Measurements from ENCODE around the gene PPP1R18. TPM values are rescaled to one million over a fixed set of nuclear protein-coding genes. Genes with fewer than 3 reads are reported as not detected.

The PPP1R18 gene
- total RNA-seq, 1 experiment from 2014 or later = 33.6 TPM

DNA sequence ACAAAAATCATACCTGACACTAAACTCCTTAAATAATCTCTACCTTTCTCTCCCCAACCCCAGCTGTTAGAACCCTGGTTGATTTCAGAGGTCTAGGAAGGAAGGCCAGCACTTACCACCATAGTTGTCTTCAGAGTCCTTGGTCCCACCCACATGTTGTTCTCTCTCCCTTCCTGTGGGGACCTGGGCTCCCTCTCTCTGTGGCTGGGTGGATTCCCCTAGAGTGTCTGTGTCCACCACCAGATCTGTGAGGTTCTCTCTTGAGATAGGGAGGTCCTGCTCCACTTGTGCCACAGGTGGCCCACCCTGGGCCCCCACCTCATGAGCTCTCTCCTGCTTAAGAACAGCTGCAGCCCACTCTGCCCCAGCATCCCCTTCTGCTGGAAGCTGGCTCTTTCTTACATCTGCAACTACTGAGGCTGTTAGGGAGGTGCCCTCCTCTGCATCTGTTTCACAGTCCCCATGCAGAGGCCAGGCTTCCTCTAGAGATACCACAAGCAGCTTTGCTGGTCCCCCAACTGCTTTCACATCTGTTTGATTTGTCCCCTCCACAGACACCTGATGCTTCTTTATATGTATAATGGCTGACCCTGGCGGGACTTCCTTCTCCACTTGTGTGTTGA, 25.4 kb upstream of the PPP1R18 start (continued):
- no peak for TF ChIP-seq REST (IDR thresholded peaks at IDR 0.05; ENCODE audit: low read depth)
- no peak for TF ChIP-seq EZH2 (IDR thresholded peaks at IDR 0.05)
- TF ChIP-seq JUND (IDR thresholded peaks at IDR 0.05) = no peak
- no peak for TF ChIP-seq EGR1 (IDR thresholded peaks at IDR 0.05; ENCODE audit: low read depth)
- no peak for TF ChIP-seq EZH2phosphoT487 (IDR thresholded peaks at IDR 0.05; ENCODE audit: borderline replicate concordance)
- TF ChIP-seq ELF1 (IDR thresholded peaks at IDR 0.05; ENCODE audit: borderline replicate concordance, low read depth) = no peak
- TF ChIP-seq ZNF274 (IDR thresholded peaks at IDR 0.05; ENCODE audit: low read depth, low read length) = no peak
- no peak for TF ChIP-seq CEBPB (IDR thresholded peaks at IDR 0.05; ENCODE audit: low read depth)

DNA sequence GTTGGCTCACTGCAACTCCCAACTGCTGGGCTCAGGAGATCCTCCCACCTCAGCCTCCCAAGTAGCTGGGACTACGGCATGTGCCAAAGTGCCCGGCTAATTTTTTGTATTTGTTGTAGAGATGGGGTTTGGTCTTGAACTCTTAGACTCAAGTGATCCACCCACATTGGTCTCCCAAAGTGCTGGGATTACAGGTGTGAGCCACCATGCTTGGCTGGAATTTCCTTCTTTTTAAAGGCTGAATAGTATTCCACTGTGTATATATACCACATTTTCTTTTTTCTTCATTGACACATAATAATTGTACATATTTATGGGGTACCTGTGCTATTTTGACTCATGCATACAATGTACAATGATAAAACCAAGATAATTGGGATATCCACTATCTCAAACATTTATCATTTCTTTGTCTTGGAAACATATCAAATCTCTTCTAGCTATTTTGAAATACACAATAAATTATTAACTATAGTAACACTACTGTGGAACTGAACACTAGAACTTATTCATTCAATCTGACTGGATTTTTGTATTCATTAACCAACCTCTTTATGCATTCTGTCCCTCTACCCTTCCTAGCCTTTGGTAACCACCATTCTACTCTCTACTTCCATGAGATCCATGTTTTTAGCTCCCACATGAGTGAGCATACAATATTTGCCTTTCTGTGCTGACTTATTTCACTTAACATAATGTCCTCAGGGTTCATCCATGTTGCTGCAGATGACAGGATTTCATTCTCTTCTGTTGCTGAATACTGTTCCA, 22.8 kb upstream of the PPP1R18 start:
- H3K4me3 ChIP-seq (replicated peaks in 1 of 2; ENCODE audit: low read depth in 1 of 2, low read length in 2 of 2) = no peak overlapping the region
- no peak for TF ChIP-seq EZH2 (IDR thresholded peaks at IDR 0.05)
- TF ChIP-seq SP1 (IDR thresholded peaks at IDR 0.05; ENCODE audit: low read depth) = no peak
- TF ChIP-seq CTCF (IDR thresholded peaks at IDR 0.05 in 2 of 3, conservative IDR thresholded peaks at IDR 0.05 in 1 of 3; ENCODE audit: borderline replicate concordance in 1 of 3, insufficient read depth in 1 of 3, low read depth in 2 of 3, low read length in 2 of 3) = no peak
- TF ChIP-seq CBX3 (IDR thresholded peaks at IDR 0.05; ENCODE audit: low read depth) = no peak
- TF ChIP-seq ATF3 (IDR thresholded peaks at IDR 0.05) = no peak
- no peak for TF ChIP-seq ZNF274 (IDR thresholded peaks at IDR 0.05; ENCODE audit: low read depth, low read length)
- TF ChIP-seq RAD21 (IDR thresholded peaks at IDR 0.05; ENCODE audit: low read depth) = no peak
- TF ChIP-seq ZFX (IDR thresholded peaks at IDR 0.05) = no peak
- no peak for TF ChIP-seq FOSL1 (IDR thresholded peaks at IDR 0.05; ENCODE audit: low read depth)
- no peak for TF ChIP-seq POLR2AphosphoS5 (IDR thresholded peaks at IDR 0.05; ENCODE audit: low read depth, low read length)
- no peak for TF ChIP-seq ZBTB33 (IDR thresholded peaks at IDR 0.05; ENCODE audit: extremely low read depth, insufficient replicate concordance, low read length)
- no peaks in the 10 kb centered on the region for H4K20me1 ChIP-seq (ENCODE audit: insufficient read depth)
- ChIA-PET RAD21 (ENCODE audit: low non-redundant PET in 1 of 2, low total read pairs in 2 of 2, uncharacterized antibody in 2 of 2, unreplicated experiment in 2 of 2) (no interaction called here), CTCF (no interaction called here), POLR2A (interaction anchor here (1.0 kb wide), 1 partner anchor 19 kb away, joined by 3 read pairs; the partner anchor contains the start of gene NRM)
- DNase-seq (ENCODE audit: low read depth, low spot score) (no peak), ATAC-seq (no peak)
- H3K4me2 ChIP-seq (ENCODE audit: low read length) = no peak overlapping the region
- H3K27ac ChIP-seq (ENCODE audit: low read depth, low read length) = no peak overlapping the region
- H3K27me3 ChIP-seq (ENCODE audit: insufficient read depth, low read length) = no peaks in the 10 kb centered on the region
- H3K79me2 ChIP-seq (ENCODE audit: insufficient read depth, low read length) = no peaks in the 10 kb centered on the region
- no TSS peak for BruUV-seq (replicated peaks)
- H3K9me2 ChIP-seq (ENCODE audit: insufficient read depth) = no peaks in the 10 kb centered on the region
- peaks cover 4 to 10% of the 10 kb centered on the region in 2 experiments; a peak in 3 of 4 replicates for H3K4me1 ChIP-seq (ENCODE audit: control insufficient read depth in 1 of 2, insufficient read depth in 2 of 2, low read length in 2 of 2)
- no peaks in the 10 kb centered on the region for H3K9me3 ChIP-seq (ENCODE audit: control insufficient read depth in 1 of 2, insufficient read depth in 1 of 2, low read depth in 1 of 2, low read length in 2 of 2)
- H3K9ac ChIP-seq (ENCODE audit: low read length) = no peak overlapping the region
- H2AFZ ChIP-seq (ENCODE audit: low read depth, low read length, poor library complexity, severe bottlenecking) = no peak overlapping the region
- H3K36me3 ChIP-seq (ENCODE audit: control insufficient read depth in 1 of 2, insufficient read depth in 2 of 2, low read length in 2 of 2) = peaks cover 9 to 21% of the 10 kb centered on the region in 2 experiments; a peak in 3 of 4 replicates
- intact Hi-C loops (cut with micrococcal nuclease) = no loop called here

All from HCT116 (cell line).